Stimulated activated CD8-positive, alpha-beta memory T cell treated with anti-CD3 and anti-CD28 coated beads, Interleukin-7, amount 100 ng/mL, for 1 hour (primary cell): ENCODE measurements around the gene LCN10.
"Not testable (repeated sequence)": the region's sequence is repeated elsewhere in the genome, so short reads cannot be mapped to it uniquely, and the experiment has no call there.

Experiments
- DNase-seq, 2 donors: peaks; one replicate each; pipeline ENCODE4 v3.0.0-alpha.2; 2020; ENCODE audit warnings: low read depth in 2 of 2

The LCN10 gene

GRCh38 chr9:136720251-136720897 lies 22.4 kb downstream of the LCN10 start:
- no peak for DNase-seq

GRCh38 chr9:136719195-136719880 lies 23.4 kb downstream of the LCN10 start:
- no peak for DNase-seq

GRCh38 chr9:136718345-136719194 lies 24.2 kb downstream of the LCN10 start:
- no peak for DNase-seq

GRCh38 chr9:136717399-136717798 lies 25.3 kb downstream of the LCN10 start:
- no peak for DNase-seq

- DNase-seq: no peak
These were observed 27.9 kb downstream of the LCN10 start for GRCh38 chr9:136714893-136715274.

- no peak for DNase-seq
These were observed 28.4 kb downstream of the LCN10 start for GRCh38 chr9:136714096-136714892.

- DNase-seq: no peak
These were observed 29.2 kb downstream of the LCN10 start for GRCh38 chr9:136713550-136713949.

GRCh38 chr9:136712690-136713544 lies 29.8 kb downstream of the LCN10 start:
- DNase-seq: no peak

- no peak for DNase-seq
These were observed 30.7 kb downstream of the LCN10 start, which contains the start of gene DIPK1B for GRCh38 chr9:136711751-136712689. Gene DIPK1B, plus strand, starts transcription at chr9:136712572. Its CDS starts 94 bp downstream, at chr9:136712666.

GRCh38 chr9:136711219-136711648 lies 31.5 kb downstream of the LCN10 start:
- DNase-seq: not testable (repeated sequence)

- no peak for DNase-seq
These were observed 32.2 kb downstream of the LCN10 start for GRCh38 chr9:136710543-136710942.

GRCh38 chr9:136709454-136710109 lies 33.2 kb downstream of the LCN10 start:
- DNase-seq: no peak

- DNase-seq: no peak
These were observed 34.8 kb downstream of the LCN10 start for GRCh38 chr9:136707849-136708517.

- DNase-seq: no peak
These were observed 35.7 kb downstream of the LCN10 start for GRCh38 chr9:136707011-136707410.

- no peak for DNase-seq
These were observed 37.2 kb downstream of the LCN10 start for GRCh38 chr9:136705564-136705963.

GRCh38 chr9:136704741-136705140 lies 38.0 kb downstream of the LCN10 start:
- DNase-seq: not testable (repeated sequence)

GRCh38 chr9:136703276-136703860 lies 39.4 kb downstream of the LCN10 start:
- no peak for DNase-seq

GRCh38 chr9:136701668-136702053 lies 41.1 kb downstream of the LCN10 start:
- DNase-seq: no peak
